Ovary (tissue), 3 donors: Measurements from ENCODE around the gene GK.

ENCODE experiments used
- EP300 ChIP-seq: sonication (generic); formaldehyde crosslinking; IDR thresholded peaks from one replicate; pipeline ENCODE4 v1.6.1; 2017; ENCODE audit warnings: antibody characterized with exemption
- POLR2A ChIP-seq: fragments of 450-650 bp; IDR thresholded peaks from one replicate; pipeline ENCODE4 v1.6.1; 2017; ENCODE audit warnings: antibody characterized with exemption, mild to moderate bottlenecking, moderate library complexity
- TF ChIP-seq, protein P1 (sequence below), 3 donors: fragments of 450-650 bp in 2 of 3; fragments of 200-600 bp in 1 of 3; IDR thresholded peaks; one replicate each; pipeline versions ENCODE4 v1.5.1 to v1.8.0; 2016 to 2022; ENCODE audit warnings: antibody characterized with exemption in 3 of 3, mild to moderate bottlenecking in 1 of 3
- donor health status: DM: no; HTN: no; CAD: no.

- no peak for TF ChIP-seq POLR2A
- TF ChIP-seq, protein P1, sequence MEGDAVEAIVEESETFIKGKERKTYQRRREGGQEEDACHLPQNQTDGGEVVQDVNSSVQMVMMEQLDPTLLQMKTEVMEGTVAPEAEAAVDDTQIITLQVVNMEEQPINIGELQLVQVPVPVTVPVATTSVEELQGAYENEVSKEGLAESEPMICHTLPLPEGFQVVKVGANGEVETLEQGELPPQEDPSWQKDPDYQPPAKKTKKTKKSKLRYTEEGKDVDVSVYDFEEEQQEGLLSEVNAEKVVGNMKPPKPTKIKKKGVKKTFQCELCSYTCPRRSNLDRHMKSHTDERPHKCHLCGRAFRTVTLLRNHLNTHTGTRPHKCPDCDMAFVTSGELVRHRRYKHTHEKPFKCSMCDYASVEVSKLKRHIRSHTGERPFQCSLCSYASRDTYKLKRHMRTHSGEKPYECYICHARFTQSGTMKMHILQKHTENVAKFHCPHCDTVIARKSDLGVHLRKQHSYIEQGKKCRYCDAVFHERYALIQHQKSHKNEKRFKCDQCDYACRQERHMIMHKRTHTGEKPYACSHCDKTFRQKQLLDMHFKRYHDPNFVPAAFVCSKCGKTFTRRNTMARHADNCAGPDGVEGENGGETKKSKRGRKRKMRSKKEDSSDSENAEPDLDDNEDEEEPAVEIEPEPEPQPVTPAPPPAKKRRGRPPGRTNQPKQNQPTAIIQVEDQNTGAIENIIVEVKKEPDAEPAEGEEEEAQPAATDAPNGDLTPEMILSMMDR (IDR thresholded peaks at IDR 0.05), result no peak
- no peak for TF ChIP-seq EP300
Measured at GRCh38 chrX:30690330-30690729, 37.1 kb downstream of the GK start.
